ENCODE data around the gene SGCB. TPM values are rescaled to one million over a fixed set of nuclear protein-coding genes. Genes with fewer than 3 reads are reported as not detected.

SGCB gene
- total and polyA plus RNA-seq, 10 donors = 2.3 to 21.2 (median 15.6) TPM

DNA sequence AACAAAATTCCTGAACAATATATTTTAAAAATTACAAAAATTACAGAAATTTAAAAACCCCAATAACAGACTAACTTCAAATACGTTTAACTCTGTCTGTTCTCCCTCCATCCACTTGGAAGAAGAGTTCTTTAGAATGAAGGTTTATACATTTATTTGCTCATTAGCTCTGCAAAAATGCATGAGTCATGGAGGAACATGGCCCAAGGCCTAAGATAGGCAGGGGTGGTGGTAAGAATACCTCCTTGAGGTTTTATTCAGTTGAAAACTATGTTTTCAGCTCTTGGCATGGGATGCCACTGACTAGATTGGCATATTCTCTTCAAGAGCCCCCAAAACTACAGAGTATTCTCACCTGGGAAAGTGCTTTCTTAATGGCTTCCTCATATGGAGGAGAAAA lies 9.1 kb downstream of the SGCB start:
- DNase-seq = no peak
- Histone ChIP-seq H3K9me3 (no peaks in the 10 kb centered on the region), H3K27me3 (replicated peaks in 1 of 7) (no peaks in the 10 kb centered on the region), H3K36me3 (peaks cover 0 to 32% (median 8%) of the 10 kb centered on the region in 6 donors), H3K4me1 (no peaks in the 10 kb centered on the region), H3K27ac (no peak overlapping the region), H3K4me3 (no peak overlapping the region)
- 81 to 97% (median 91%) methylated on average over 1 of the region's 1 CpG for WGBS, 5 donors
- TF ChIP-seq POLR2A (IDR thresholded peaks at IDR 0.05) (no peak), CTCF (IDR thresholded peaks at IDR 0.05 in 8 of 11, conservative IDR thresholded peaks at IDR 0.05 in 3 of 11) (no peak)
- intact Hi-C loops (cut with DNase I; ENCODE audit: low total_unique reads) = no loop called here

GRCh38 chr4:52019936-52020657 lies 18.0 kb downstream of the SGCB start, which contains the start of gene LRRC66:
LRRC66 (minus strand) TSS chr4:52020363; CDS start chr4:52017613, 2,750 bp downstream.
- Histone ChIP-seq H3K36me3 (peaks cover 0 to 27% (median 10%) of the 10 kb centered on the region in 6 donors), H3K4me3 (no peak within 1 kb of the TSS), H3K9me3 (no peaks in the 10 kb centered on the region), H3K27me3 (replicated peaks in 1 of 7) (no peaks in the 10 kb centered on the region), H3K4me1 (no peaks in the 10 kb centered on the region), H3K27ac (no peak within 1 kb of the TSS)
- TF ChIP-seq POLR2A (IDR thresholded peaks at IDR 0.05) (no peak), POLR2AphosphoS5 (IDR thresholded peaks at IDR 0.05) (no peak), CTCF (IDR thresholded peaks at IDR 0.05 in 8 of 11, conservative IDR thresholded peaks at IDR 0.05 in 3 of 11) (no peak)
- no peak for DNase-seq
- intact Hi-C loops (cut with DNase I; ENCODE audit: low total_unique reads) = loop anchor here (5.0 kb wide), 1 partner anchor 123 kb away; no protein-coding TSS in a partner anchor
- 88 to 97% (median 89%) methylated on average over 6 of the region's 6 CpGs for WGBS, 5 donors

GRCh38 chr4:52017814-52018213 lies 20.3 kb downstream of the SGCB start:
- TF ChIP-seq CTCF (IDR thresholded peaks at IDR 0.05 in 8 of 11, conservative IDR thresholded peaks at IDR 0.05 in 3 of 11) (no peak), POLR2A (IDR thresholded peaks at IDR 0.05) (no peak), POLR2AphosphoS5 (IDR thresholded peaks at IDR 0.05) (no peak)
- no peak overlapping the region for H3K4me3 ChIP-seq
- WGBS, 5 donors = 47 to 97% (median 51%) methylated on average over 1 of the region's 1 CpG
- H3K36me3 ChIP-seq = peaks cover 0 to 5% (median 1%) of the 10 kb centered on the region in 6 donors
- intact Hi-C loops (cut with DNase I; ENCODE audit: low total_unique reads) = no loop called here
- no peaks in the 10 kb centered on the region for H3K27me3 ChIP-seq (replicated peaks in 1 of 7)
- H3K9me3 ChIP-seq = no peaks in the 10 kb centered on the region
- H3K27ac ChIP-seq = no peak overlapping the region
- no peaks in the 10 kb centered on the region for H3K4me1 ChIP-seq
- no peak for DNase-seq

DNA sequence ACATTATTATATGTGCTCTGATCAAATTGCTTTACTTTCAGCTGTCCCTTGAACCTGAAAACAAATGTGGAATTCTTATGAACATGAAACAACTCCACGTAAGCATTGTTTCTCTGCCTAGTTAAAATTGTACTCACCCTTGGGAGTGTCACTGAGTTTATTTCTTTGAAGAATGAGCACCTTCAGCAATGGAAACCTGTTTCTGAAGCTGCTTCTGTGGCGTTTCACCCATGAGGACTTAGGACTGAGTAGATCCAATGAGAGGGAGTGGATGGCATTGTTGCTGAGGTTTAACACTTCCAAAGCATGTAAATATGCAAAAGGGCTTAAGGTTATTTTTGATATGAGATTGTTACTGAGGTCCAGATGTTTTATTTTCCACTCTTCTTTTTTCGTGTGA lies 21.1 kb downstream of the SGCB start:
- no peak overlapping the region for H3K27ac ChIP-seq
- TF ChIP-seq POLR2A (IDR thresholded peaks at IDR 0.05) (no peak), CTCF (IDR thresholded peaks at IDR 0.05 in 8 of 11, conservative IDR thresholded peaks at IDR 0.05 in 3 of 11) (no peak), POLR2AphosphoS5 (IDR thresholded peaks at IDR 0.05) (no peak)
- no peak for DNase-seq
- H3K36me3 ChIP-seq = no peaks in the 10 kb centered on the region
- H3K4me3 ChIP-seq = no peak overlapping the region
- no peaks in the 10 kb centered on the region for H3K9me3 ChIP-seq
- H3K4me1 ChIP-seq = no peaks in the 10 kb centered on the region
- intact Hi-C loops (cut with DNase I; ENCODE audit: low total_unique reads) = no loop called here
- H3K27me3 ChIP-seq (replicated peaks in 1 of 7) = no peaks in the 10 kb centered on the region
- WGBS, 5 donors = 79 to 91% (median 86%) methylated on average over 3 of the region's 3 CpGs
